KMS-11 (cell line): ENCODE data around the gene BRSK2.
"Not testable (repeated sequence)": the region's sequence is repeated elsewhere in the genome, so short reads cannot be mapped to it uniquely, and the experiment has no call there.

Experiments used
- H2AFZ ChIP-seq: fragments of 200-600 bp; sonication (generic); 2 replicates; pipeline ENCODE4 v1.6.1; 2016; ENCODE audit warnings: antibody characterized with exemption, mixed run types, low read depth
- H3K27ac ChIP-seq: fragments of 200-600 bp; sonication (generic); 2 replicates; pipeline ENCODE4 v1.6.1; 2016; ENCODE audit warnings: mild to moderate bottlenecking, mixed run types
- H3K27me3 ChIP-seq: fragments of 200-600 bp; sonication (generic); 2 replicates; pipeline ENCODE4 v1.6.1; 2017; ENCODE audit warnings: mild to moderate bottlenecking, low read depth, mixed run types, moderate library complexity; ENCODE audit not compliant: insufficient read depth
- H3K36me3 ChIP-seq: fragments of 200-600 bp; sonication (generic); 2 replicates; pipeline ENCODE4 v1.6.1; 2017; ENCODE audit warnings: mild to moderate bottlenecking, mixed run types; ENCODE audit not compliant: insufficient read depth
- H3K4me1 ChIP-seq: fragments of 200-600 bp; sonication (generic); 2 replicates; pipeline ENCODE4 v1.6.1; 2016; ENCODE audit warnings: mild to moderate bottlenecking, low read depth, mixed run types; ENCODE audit not compliant: poor library complexity, severe bottlenecking
- H3K4me2 ChIP-seq: fragments of 200-600 bp; sonication (generic); 2 replicates; pipeline ENCODE4 v1.7.0; 2016; ENCODE audit warnings: mild to moderate bottlenecking, mixed run types
- H3K4me3 ChIP-seq: fragments of 200-600 bp; sonication (generic); IDR thresholded peaks from 2 replicates; pipeline ENCODE4 v1.6.1; 2017; ENCODE audit warnings: low read depth, low read length, mixed read lengths; ENCODE audit not compliant: insufficient read depth
- H3K79me2 ChIP-seq: fragments of 200-600 bp; sonication (generic); 2 replicates; pipeline ENCODE4 v1.6.1; 2016; ENCODE audit warnings: low read depth, mixed run types; ENCODE audit not compliant: insufficient read depth
- H3K9ac ChIP-seq: fragments of 200-600 bp; sonication (generic); 2 replicates; pipeline ENCODE4 v1.6.1; 2016; ENCODE audit warnings: mild to moderate bottlenecking, mixed run types
- H4K20me1 ChIP-seq: fragments of 200-600 bp; sonication (generic); 2 replicates; pipeline ENCODE4 v1.6.1; 2016; ENCODE audit warnings: mild to moderate bottlenecking, mixed run types; ENCODE audit not compliant: insufficient read depth
- TF ChIP-seq, protein P1 (sequence below): fragments of 200-600 bp; sonication (generic); conservative IDR thresholded peaks from 2 replicates; pipeline ENCODE4 v1.6.1; 2017; ENCODE audit warnings: low read depth, mild to moderate bottlenecking, antibody characterized with exemption, low read length, moderate library complexity, mixed read lengths

BRSK2 gene

DNA sequence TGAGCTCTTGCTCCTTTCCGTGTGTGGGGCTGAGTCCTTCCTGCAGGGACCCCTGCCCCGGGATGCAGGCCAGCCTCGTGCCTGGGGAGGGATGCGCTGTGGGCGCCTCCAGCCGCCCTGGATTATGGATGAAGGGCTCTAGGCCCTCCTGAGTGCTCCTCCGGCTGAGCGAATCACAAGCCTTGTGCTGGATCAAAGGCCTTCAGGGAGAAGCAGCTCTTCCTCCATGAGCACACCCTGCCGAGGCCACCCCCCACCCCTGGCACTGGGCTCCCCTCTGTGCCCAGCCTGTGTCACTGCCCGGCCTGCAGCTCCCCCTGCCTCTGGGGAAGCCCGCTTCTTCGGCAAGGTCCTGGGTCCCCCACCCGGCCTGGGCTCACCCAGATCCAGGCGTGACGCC lies 43.8 kb downstream of the BRSK2 start:
- Histone ChIP-seq H3K27me3 (peaks cover 5% of the 10 kb centered on the region; the same call in 1 of the 2 replicates), H3K4me3 (no peak overlapping the region), H4K20me1 (no peaks in the 10 kb centered on the region), H2AFZ (no peak overlapping the region), H3K9ac (no peak overlapping the region), H3K36me3 (no peaks in the 10 kb centered on the region), H3K27ac (no peak overlapping the region), H3K79me2 (no peaks in the 10 kb centered on the region), H3K4me2 (no peak overlapping the region), H3K4me1 (no peaks in the 10 kb centered on the region)
- TF ChIP-seq, protein P1, sequence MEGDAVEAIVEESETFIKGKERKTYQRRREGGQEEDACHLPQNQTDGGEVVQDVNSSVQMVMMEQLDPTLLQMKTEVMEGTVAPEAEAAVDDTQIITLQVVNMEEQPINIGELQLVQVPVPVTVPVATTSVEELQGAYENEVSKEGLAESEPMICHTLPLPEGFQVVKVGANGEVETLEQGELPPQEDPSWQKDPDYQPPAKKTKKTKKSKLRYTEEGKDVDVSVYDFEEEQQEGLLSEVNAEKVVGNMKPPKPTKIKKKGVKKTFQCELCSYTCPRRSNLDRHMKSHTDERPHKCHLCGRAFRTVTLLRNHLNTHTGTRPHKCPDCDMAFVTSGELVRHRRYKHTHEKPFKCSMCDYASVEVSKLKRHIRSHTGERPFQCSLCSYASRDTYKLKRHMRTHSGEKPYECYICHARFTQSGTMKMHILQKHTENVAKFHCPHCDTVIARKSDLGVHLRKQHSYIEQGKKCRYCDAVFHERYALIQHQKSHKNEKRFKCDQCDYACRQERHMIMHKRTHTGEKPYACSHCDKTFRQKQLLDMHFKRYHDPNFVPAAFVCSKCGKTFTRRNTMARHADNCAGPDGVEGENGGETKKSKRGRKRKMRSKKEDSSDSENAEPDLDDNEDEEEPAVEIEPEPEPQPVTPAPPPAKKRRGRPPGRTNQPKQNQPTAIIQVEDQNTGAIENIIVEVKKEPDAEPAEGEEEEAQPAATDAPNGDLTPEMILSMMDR = no peak

DNA sequence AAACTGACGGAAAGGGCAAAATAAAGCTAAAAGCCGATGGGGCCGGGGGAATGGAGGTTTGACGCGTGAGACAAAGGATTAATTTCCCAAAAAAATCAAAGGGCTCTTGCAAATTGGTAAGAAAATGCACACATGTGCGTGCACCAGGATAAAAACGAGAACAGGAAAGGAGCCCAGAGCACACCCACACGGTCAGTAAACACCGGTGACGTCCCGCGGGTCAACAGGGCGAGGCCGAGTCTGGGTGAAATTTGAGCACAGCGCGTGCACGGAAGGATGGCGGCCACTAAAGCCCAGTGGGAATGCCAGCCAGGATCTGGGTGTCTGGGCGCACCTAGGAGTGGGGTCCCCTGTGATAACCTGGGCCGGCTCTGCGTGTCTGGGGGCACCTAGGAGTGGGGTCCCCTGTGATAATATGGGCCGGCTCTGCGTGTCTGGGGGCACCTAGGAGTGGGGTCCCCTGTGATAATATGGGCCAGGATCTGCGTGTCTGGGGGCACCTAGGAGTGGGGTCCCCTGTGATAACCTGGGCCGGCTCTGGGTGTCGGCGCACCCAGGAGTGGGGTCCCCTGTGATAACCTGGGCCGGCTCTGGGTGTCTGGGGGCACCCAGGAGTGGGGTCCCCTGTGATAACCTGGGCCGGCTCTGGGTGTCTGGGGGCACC lies 44.4 kb downstream of the BRSK2 start:
- H3K4me2 ChIP-seq = no peak overlapping the region
- TF ChIP-seq, protein P1 = no peak
- no peak overlapping the region for H3K27ac ChIP-seq
- no peaks in the 10 kb centered on the region for H3K36me3 ChIP-seq
- no peak overlapping the region for H2AFZ ChIP-seq
- H3K9ac ChIP-seq = no peak overlapping the region
- H3K27me3 ChIP-seq = peaks cover 5% of the 10 kb centered on the region; the same call in 1 of the 2 replicates
- H3K4me3 ChIP-seq = no peak overlapping the region
- no peaks in the 10 kb centered on the region for H4K20me1 ChIP-seq
- no peaks in the 10 kb centered on the region for H3K79me2 ChIP-seq
- H3K4me1 ChIP-seq = no peaks in the 10 kb centered on the region

DNA sequence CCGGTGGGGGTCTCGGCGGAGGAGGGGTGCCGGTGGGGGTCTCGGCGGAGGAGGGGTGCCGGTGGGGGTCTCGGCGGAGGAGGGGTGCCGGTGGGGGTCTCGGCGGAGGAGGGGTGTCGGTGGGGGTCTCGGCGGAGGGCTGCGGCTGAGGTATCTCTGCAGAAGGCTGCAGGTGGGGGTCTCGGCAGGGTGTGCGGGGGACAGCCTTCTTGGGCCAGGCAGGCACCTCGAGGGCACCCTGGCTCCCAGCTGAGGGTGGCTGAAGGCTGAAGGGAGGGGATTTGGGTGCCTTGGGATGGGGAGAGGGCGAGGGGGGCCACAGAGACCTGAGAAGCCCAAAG lies 45.7 kb downstream of the BRSK2 start:
- H3K79me2 ChIP-seq, H3K4me2 ChIP-seq, H2AFZ ChIP-seq, H3K4me1 ChIP-seq, H3K27ac ChIP-seq, H3K36me3 ChIP-seq, H4K20me1 ChIP-seq, H3K27me3 ChIP-seq, H3K9ac ChIP-seq, H3K4me3 ChIP-seq: not testable (repeated sequence)

DNA sequence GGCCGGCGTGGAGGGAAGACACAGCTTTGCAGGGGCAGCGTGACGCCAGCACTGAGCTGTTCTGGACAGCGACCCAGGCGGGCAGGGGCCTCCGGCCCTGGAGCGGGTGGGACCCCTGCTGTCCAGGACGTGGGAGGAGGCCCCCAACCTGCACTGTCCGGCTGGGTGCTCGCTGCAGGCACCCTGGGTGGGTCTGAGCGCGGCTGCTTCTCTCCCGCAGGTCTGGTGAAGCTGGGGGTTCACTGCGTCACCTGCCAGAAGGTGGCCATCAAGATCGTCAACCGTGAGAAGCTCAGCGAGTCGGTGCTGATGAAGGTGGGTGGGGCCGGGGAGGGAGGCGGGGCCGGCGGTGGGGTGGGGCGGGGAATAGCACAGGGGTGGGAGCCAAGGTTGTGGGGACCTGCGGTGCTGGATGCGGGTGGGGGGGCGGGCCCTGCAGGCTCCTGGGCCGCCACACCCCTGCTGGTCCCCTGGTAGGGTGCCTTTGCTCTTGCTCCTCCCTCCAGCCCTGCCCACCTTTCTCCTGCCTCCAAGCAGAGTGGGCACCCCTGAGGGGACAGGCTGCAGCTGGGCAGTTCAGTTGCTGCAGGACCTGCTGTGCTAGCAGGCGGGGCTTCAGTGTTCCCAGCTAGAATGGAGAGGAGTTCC lies 46.2 kb downstream of the BRSK2 start:
- H2AFZ ChIP-seq = no peak overlapping the region
- H3K36me3 ChIP-seq = no peaks in the 10 kb centered on the region
- TF ChIP-seq, protein P1 = no peak
- H4K20me1 ChIP-seq = no peaks in the 10 kb centered on the region
- H3K4me3 ChIP-seq = no peak overlapping the region
- no peaks in the 10 kb centered on the region for H3K79me2 ChIP-seq
- peaks cover 9% of the 10 kb centered on the region; the same call in 1 of the 2 replicates for H3K27me3 ChIP-seq
- no peaks in the 10 kb centered on the region for H3K4me1 ChIP-seq
- no peak overlapping the region for H3K27ac ChIP-seq
- H3K4me2 ChIP-seq = no peak overlapping the region
- H3K9ac ChIP-seq = no peak overlapping the region

DNA sequence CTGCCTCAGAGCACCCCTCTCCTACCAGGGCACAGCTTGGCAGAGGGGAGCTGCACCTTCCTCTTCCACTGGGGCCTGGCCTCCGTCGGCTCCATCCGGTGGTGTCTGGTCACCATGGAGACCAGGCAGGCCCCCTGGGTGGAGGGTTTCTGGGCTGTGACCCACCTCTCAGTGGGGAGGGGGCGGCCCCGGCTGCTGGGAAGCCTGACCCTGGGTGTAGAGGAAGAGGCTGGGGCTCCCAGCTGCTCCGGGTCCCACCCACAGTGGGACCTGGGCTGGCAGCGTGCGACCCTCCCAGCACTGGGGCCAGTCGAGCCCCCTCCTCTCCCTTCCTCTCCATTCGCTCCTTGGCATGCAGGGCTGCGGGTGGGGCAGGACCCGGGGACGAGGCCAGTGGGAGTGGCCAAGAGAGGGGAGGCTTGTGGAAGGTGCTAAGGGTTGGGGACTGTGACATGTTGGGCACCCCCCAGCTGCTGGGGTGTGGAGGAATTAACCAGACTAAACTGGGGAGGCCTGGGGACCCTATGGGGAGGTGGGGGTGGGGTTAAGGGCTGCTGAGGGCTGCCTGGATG lies 46.8 kb downstream of the BRSK2 start:
- TF ChIP-seq, protein P1 = no peak
- Histone ChIP-seq H3K4me2 (no peak overlapping the region), H3K36me3 (no peaks in the 10 kb centered on the region), H3K9ac (no peak overlapping the region), H3K79me2 (no peaks in the 10 kb centered on the region), H3K27me3 (peaks cover 9% of the 10 kb centered on the region; the same call in 1 of the 2 replicates), H2AFZ (no peak overlapping the region), H3K4me1 (no peaks in the 10 kb centered on the region), H3K4me3 (no peak overlapping the region), H4K20me1 (no peaks in the 10 kb centered on the region), H3K27ac (no peak overlapping the region)
